ENCODE data around the gene MCOLN2.
"Not testable (repeated sequence)": the region's sequence is repeated elsewhere in the genome, so short reads cannot be mapped to it uniquely, and the experiment has no call there.

Gene MCOLN2

DNA sequence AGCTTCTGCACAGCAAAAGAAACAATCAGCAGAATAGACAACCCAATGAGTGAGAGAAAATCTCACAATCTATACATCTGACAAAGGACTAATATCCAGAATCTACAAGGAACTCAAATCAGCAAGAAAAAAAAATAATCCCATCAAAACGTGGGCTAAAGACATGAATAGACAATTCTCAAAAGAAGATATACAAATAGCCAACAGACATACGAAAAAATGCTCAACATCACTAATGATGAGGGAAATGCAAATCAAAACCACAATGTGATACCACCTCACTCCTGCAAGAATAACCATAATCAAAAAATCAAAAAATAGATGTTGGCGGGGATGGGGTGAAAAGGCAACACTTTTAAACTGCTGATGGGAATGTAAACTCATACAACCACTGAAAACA, 10.4 kb downstream of the MCOLN2 start:
- in situ Hi-C loops (cut with MboI; ENCODE audit: low sequenced_read_pairs) = not testable (repeated sequence)

DNA sequence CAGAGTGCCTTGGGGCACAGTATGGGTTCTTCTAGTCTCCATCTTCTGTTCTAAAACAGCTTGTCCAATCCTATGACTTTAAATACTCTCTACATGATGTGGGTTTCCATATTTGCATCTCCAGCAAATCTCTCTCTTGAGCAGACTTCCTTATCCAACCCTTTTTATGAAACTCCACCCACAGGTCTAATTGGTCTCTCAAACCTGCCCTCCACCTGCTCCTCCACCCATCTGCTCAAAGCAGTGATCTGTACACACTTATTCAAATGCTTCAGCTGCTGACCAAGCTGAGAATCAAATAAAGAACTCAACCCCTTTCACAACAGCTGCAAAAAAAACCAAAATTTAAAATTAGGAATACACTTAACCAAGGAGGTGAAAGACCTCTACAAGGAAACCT, 11.5 kb downstream of the MCOLN2 start:
- in situ Hi-C loops (cut with MboI; ENCODE audit: low sequenced_read_pairs) = no loop called here

DNA sequence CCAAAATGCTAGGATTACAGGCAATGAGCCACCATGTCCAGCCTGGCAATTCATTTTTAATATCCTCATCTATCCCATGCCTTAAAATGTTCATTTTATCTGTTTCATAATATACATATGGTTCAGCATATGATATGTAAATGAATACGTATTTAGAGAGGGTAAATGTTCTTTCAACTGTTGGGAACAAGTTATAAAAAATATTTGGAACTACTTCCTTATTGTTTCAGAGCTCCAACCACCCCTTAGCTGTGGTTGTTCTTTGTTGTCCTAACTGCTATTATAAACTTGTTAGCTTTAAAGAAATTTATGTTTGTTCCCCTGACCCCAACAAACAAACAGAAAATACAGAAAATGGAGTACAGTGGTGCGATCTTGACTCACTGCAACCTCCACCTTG, 14.5 kb downstream of the MCOLN2 start:
- in situ Hi-C loops (cut with MboI; ENCODE audit: low sequenced_read_pairs) = no loop called here

DNA sequence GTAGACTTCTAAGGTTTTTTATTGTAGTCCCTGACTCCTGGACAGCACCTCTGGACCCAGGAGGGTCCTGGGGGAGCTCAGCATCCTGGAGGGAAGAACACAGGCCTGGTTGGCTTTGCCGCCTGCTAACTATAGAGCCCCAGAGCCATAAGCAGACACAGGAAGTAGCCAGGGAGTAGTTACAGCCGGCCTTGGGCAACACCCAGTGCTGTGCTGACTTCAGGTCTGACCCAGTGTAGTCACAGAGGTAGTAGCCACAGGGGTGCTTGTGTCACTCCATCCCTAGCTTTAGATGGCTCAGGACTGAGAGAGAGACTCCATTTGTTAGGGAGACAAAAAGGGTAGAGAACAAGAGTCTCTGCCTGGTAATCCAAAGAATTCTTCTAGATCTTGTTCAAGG, 21.9 kb downstream of the MCOLN2 start:
- in situ Hi-C loops (cut with MboI; ENCODE audit: low sequenced_read_pairs) = no loop called here

DNA sequence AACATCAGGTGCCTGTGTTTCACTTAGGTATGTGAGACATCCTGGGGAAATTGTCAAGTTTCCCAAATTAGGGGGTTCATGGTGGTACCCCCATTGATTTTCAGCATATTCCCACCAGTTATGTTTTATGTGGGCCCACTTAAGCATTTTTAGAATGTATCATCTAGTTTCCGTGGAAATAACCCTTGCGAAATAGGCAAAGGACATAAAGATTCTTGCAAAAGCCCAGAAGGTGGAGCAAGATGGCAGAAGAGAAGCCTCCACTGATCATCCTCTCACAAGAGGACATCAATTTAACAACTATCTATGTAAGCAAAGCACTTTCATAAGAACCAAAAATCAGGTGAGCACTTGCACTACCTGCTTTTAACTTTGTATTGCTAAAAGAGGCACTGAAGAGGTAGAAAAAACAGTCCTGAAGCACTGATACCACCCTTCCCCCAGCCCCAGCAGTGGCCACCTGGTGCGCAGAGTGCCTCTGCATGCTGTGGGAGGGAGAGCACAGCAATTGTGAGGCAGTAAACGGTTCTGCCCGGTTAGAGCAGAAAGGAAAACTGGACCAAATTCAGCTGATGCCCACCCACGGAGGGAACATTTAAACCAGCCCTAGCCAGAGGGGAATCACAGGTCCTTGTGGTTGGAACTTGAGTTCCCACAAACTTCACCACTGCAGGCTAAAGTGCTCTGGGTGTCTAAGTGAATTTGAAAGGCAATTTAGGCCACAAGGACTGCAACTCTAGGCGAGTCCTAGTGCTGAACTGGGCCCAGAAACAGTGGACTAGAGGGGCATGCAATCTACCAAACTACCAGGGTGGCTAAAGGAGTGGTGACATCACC, 23.2 kb downstream of the MCOLN2 start:
- in situ Hi-C loops (cut with MboI; ENCODE audit: low sequenced_read_pairs) = no loop called here

DNA sequence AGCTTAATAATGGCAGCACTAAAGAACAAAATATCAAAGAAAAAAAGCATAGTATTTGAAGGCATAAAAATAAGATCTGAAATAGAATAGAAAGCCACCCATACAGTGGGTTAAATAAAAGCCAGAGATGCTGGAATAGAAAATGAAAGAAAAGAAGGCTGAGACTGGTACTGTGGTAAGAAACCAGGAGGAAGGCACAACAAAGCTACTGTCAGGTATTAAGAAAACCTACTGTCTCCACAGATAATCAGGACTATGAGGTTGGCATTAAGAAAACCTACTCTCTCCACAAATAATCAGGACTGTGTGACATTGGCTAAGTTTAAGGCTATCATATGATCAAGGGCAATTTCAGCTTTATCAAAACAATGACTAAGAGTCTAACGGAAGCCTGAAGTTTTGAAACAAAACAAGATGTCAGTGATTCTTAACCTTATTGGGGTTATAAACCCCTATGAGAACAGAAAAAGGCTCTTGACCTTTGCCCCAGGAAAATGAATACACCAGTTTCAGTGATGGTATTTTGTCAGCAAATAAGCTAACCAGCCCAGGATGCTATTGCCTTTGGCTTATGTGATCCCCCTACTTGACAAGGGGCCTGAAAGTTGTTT, 24.4 kb downstream of the MCOLN2 start:
- in situ Hi-C loops (cut with MboI; ENCODE audit: low sequenced_read_pairs) = no loop called here

DNA sequence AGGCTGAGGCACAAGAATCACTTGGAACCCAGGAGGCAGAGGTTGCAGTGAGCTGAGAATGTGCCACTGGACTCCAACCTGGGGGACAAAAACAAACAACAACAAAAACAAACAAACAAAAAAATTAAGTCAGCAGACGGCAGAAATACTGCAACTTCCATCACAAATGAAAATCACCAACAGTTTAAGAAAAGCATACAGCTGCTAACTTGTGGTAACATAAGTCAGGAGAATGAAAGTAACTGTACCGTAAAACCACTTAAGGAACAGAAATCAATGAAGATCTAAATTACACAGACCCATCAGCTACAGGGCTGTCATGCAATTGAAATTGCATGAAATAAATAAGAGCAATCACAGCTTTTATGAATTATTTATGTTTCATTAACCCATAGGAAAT, 25.0 kb downstream of the MCOLN2 start:
- in situ Hi-C loops (cut with MboI; ENCODE audit: low sequenced_read_pairs) = no loop called here

DNA sequence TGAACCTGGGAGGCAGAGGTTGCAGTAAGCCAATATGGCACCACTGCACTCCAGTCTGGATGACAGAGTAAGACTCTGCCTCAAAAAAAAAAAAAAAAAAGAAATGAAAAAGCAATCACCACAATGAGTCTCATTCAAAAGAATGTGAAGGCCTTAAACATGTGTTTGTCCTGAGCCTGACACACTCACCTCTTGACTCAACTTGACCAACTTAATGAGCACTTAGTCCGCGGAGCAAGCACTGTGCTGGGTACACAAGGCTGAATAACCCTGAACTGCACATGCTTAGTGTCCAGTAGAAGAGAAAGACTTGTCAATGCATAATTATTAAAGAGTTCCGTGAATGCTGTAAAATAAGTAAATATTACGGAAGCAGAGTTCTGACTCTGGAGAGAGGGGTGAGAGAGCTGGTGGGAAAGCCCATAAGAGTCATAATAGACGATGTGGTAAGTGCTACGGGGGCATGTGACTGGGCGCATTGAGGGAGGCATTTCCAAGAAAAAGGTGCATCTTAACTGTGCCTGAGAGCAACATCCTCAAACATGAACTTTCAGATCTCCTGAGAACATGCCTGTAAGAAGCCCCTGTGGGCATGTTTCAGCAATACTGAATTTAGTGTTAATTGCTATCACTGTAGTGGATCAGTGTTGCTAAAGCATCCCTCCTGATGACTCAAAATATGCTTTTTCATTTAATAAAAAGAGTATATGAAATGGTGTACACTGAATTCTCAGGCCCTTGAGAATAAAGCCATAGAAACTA, 27.2 kb downstream of the MCOLN2 start:
- in situ Hi-C loops (cut with MboI; ENCODE audit: low sequenced_read_pairs) = no loop called here

DNA sequence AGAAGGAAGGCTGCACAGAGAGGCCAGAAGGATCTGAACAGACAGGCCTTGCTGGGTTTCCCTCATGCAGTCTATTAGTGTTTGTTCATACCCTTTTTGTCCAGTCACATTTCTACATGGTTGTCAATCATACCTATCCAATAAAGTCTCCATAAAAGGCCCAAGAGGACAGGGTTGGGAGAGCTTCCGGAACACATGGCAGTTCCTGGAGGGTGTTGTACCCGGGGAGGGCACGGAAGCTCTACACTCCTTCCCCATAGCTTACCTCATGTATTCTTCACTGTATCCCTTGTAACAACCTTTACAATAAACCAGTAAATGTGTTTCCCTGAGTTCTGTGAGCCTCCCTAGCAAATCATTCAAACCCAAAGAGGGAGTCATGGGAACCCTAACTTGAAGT, 28.0 kb downstream of the MCOLN2 start:
- in situ Hi-C loops (cut with MboI; ENCODE audit: low sequenced_read_pairs) = no loop called here

DNA sequence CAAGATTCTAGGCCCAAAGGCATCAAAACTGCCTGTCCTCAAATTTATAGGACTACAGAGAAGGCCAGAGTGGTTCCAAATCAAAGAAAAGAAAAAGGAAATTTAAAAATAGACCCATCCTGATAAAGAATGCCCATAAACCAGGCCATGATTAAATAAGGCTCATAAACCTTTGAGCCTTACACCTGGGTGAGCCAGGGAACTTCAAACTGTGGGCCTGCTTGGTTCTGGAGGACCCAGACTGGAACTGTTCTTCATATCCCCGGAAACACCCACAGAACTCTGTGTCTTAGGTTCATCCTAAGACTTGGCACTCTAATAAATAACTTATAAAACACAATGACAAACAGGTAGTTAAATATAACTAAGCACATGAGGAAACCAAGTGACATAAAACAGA, 28.8 kb downstream of the MCOLN2 start:
- in situ Hi-C loops (cut with MboI; ENCODE audit: low sequenced_read_pairs) = no loop called here

DNA sequence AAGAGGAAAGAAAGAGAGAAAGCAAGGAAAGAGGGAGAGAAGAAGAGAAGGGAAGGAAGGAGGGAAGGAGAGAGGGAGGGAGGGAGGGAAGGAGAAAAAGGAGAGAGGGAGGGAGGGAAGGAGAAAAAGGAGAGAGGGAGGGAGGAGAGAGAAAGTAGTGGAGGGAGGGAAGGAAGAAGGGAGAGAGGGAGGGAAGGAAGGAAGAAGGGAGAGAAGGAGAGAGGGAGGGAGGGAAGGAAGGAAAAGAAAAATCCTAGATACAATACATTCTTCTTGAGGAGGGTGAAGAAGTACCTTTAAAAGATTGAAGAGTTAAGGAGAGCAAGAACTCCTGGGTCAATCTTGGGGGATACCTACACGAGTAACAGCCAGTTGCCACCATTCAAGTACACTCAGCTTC, 29.2 kb downstream of the MCOLN2 start:
- in situ Hi-C loops (cut with MboI; ENCODE audit: low sequenced_read_pairs) = no loop called here

DNA sequence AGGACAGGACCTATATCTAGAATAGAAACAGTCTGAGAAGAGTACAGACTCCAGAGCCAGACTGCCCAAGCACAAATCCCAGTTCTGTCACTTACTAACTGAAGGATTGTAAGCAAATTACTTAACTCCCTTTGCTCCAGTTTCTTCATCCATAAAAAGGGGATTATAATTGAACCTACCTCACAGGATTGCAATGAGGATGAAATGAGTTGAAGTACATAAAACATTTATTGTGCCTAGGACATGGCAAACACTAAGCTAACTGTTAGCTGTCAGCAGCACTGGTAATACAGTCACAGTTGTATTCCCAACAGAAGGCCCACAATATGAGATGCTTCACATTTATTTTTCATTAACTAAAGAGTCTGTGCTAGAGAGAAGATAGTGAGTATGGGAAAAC, 33.9 kb downstream of the MCOLN2 start:
- in situ Hi-C loops (cut with MboI; ENCODE audit: low sequenced_read_pairs) = no loop called here

DNA sequence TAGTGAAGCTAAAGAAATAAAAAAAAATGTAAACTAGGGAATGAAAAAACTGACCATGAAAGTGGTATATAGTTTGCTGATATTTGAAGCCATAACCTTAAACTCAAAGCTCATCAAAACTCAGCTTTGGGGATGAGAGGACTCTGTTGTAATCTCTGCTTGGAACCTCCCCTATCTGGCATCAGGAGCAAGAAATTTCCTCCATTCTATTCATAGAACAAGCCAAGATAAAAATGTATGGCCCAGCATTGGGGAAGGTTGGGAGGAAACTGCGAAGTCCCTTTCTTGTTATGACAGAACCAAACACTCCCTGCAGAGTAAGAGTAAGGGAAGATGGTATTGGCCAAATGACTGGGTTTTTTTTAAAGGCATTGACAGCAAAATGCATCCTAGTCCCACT, 35.6 kb downstream of the MCOLN2 start:
- in situ Hi-C loops (cut with MboI; ENCODE audit: low sequenced_read_pairs) = no loop called here

DNA sequence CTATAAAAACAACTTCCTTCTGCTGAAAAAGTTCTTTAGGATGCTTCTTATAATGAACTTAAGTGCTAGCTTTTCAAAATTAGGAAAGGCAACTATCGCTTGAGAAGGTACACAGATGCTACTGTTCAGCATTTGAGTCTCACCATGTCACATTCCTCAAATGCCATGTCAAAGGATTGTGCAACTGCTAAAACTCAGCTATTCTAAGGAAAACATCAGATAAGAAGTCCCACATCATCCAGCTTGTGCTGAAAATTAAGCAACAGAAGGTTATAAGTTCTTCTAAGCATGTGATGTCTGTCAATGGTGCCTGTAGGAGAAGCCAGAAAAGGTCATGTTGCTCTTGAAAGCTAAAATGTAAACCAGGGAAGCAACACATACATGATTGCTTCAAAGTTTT, 36.5 kb downstream of the MCOLN2 start:
- in situ Hi-C loops (cut with MboI; ENCODE audit: low sequenced_read_pairs) = no loop called here

DNA sequence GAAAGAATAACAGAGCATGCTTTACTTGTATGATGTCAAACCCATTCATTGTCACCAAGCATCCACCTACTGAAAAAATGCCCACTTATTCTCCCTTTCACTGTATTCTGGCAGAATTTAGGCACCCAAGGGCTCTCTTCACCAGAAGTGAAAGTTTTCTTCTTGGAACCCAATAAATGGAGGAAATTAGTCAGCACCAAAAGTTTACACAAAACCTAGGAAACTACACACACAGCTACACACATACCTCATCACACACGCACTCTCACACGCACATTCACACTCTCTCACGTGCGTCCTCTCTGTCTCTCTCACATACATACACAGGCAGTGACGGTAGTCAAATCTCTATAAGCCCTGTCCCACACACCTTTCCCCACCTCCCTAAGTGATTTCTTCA, 37.6 kb downstream of the MCOLN2 start:
- in situ Hi-C loops (cut with MboI; ENCODE audit: low sequenced_read_pairs) = no loop called here

DNA sequence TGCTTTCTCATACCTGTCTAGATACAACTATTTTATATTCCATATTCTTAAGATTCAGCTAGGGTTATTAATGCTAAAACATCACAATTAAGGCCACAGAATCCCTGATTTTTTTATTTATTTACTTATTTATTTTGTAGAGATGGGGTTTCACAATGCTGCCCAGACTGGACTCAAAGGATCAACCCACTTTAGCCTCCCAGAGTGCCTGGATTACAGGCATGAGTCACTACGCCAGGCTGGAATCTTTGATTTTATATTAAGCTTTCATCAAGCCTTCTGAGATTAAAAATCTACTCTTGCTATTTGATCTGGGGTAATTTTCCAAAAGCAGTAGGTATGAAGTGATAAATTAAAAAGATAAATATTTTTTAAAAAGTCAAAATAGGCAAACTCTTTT, 38.9 kb downstream of the MCOLN2 start:
- in situ Hi-C loops (cut with MboI; ENCODE audit: low sequenced_read_pairs) = no loop called here

DNA sequence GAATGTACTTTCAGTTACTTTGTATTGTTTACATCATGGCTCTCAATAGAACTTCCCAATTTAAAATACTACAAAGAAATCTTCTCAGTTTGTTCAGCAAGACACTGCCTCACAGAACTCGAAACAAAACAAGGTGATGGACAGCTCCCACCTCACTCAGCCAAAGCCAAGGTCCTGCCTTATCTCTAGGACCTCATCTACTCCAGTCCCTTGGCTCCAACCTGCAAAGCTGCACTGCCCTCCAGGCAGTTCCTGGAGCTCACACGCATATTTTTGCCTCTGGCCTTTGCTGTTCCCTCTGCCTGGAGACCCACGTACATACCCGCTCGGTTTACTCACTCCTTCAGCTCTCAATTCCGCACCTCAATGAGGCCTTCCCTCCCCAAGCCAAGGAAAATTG, 40.3 kb downstream of the MCOLN2 start:
- in situ Hi-C loops (cut with MboI; ENCODE audit: low sequenced_read_pairs) = no loop called here

DNA sequence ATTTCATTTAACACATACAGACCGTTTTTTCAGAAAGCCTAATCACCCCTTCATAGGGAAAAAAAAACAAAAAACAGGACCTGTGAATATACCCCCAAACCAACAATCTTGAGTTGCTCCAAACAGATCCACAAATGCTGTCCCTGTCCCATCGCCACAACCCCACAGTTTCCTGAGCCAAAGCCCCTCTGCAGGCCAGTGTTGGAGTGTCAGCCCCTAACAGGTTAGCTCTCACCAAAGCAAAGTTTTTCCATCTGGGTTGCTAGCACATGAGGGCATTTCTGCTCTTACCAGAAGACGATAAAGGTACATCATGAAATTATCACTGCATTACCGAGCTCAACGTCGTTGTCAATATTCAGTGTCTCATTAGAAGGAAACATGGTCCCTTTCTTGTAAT, 40.8 kb downstream of the MCOLN2 start:
- in situ Hi-C loops (cut with MboI; ENCODE audit: low sequenced_read_pairs) = no loop called here

DNA sequence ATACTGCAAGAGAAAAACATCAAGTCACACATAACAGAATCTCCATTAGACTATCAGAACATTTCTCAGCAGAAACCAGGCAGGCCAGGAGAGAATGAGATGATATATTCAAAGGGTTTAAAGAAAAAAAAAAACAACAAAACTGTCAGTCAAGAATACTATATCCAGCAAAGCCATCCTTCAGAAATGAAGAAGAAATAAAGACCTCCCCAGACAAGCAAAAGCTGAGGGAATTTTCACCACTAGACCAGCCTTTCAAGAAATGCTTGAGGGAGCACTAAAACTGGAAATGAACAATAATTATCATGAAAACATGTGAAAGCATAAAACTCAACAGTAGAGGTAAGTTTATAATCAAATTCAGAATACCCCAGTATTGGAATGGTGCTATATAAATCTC, 47.2 kb downstream of the MCOLN2 start:
- in situ Hi-C loops (cut with MboI; ENCODE audit: low sequenced_read_pairs) = loop anchor here (25.0 kb wide), 1 partner anchor 313 kb away; the partner anchor contains the start of gene C1orf52

DNA sequence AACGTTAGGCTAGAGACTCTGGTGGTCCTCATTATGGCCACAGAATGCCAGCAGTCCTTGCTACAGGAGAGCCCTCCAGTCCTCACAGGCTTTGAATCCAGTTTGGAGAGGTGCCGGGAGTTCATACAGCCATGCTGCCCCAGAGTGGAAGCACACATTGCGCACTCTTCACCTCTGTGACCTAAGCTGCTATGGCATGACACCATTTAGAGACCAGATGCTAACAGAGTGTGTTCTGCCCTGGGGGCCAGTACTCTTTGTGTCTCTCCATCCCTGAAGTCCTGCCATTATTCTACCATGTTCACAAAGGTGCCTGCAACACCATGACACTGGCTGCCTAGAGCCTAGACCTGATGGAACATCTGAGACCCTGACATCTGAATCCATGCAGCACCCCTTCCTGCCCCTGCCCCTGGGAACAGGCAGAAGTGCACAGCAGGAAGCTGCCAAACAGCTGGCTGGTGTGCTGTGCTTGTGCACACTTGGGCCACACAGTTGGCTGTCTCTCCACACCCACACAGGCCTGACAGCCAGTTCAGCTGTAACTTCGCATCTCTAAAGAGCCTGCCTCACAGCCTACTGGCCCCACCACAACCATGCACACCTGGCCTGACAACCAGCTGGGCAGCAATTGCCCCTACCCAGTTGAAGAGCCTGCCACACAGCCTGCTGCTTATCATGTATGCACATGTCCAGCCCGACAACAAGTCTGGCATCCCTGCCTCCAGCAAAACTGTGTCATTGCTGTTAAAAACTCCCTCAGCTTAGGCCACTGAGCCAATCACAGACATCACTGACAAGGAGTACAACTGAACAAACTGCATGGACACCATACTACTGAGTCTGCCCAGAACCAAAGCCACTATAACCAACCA, 49.1 kb downstream of the MCOLN2 start:
- in situ Hi-C loops (cut with MboI; ENCODE audit: low sequenced_read_pairs) = loop anchor here (25.0 kb wide), 1 partner anchor 315 kb away; the partner anchor contains the start of gene C1orf52

DNA sequence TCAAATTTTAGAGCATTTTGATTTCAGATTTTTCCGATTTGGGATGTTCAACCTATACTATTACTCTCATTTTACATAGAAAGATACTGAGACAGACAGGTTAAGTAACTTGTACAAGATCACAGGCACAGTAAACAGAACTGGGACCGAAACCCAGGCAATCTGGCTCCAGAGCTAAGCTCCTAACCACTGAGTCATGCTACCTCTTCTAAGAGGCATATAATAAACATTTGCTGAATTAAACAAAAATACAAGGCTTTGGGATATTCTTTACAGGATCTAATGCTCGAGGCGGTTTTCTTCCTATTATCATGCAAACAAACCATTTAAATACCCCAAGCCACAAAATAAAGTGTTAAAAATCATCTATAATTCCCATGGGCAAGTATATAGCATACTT, 50.3 kb downstream of the MCOLN2 start:
- in situ Hi-C loops (cut with MboI; ENCODE audit: low sequenced_read_pairs) = loop anchor here (25.0 kb wide), 1 partner anchor 316 kb away; the partner anchor contains the start of gene C1orf52
